HCT116 (cell line): ENCODE measurements around the gene UTP18. TPM values are rescaled to one million over a fixed set of nuclear protein-coding genes. Genes with fewer than 3 reads are reported as not detected.

ENCODE experiments used
- ATAC-seq: fragments of 200-7000 bp; cut with Tn5 transposase; 2 replicates; pipeline ENCODE4 v1.9.1; 2020; ENCODE audit warnings: mild to moderate bottlenecking, moderate library complexity
- BruUV-seq: library from RNA; stranded (reverse); fragments of 400-500 nt; replicated peaks from 2 replicates; lab custom pipeline; 2021; lab: Mats Ljungman, UMichigan
- CTCF ChIA-PET: fragments of 300-600 bp; sonication (Branson Sonifier 250); formaldehyde crosslinking; loops from one replicate; lab custom pipeline; 2021; ENCODE audit warnings: antibody characterized with exemption; lab: Charles Lee
- POLR2A ChIA-PET: fragments of 300-600, 350-600 bp; sonication (Branson Sonifier 250); formaldehyde crosslinking; loops from one replicate; lab custom pipeline; 2021; ENCODE audit warnings: antibody characterized with exemption; lab: Charles Lee
- RAD21 ChIA-PET, 2 experiments: fragments of 300-600 bp; sonication (Branson Sonifier 250); formaldehyde crosslinking; loops; one replicate each; lab custom pipeline; 2023; ENCODE audit warnings: low total read pairs in 2 of 2; ENCODE audit not compliant: uncharacterized antibody in 2 of 2, unreplicated experiment in 2 of 2, low non-redundant PET in 1 of 2; lab: Charles Lee
- DNase-seq: peaks from one replicate; pipeline ENCODE4 v3.0.0-alpha.2; 2010; ENCODE audit warnings: low read depth, low spot score
- H2AFZ ChIP-seq: fragments of 200-600 bp; shearing (Covaris generic), sonication (generic); 2 replicates; pipeline ENCODE4 v1.6.1; 2017; ENCODE audit warnings: low read depth, mixed run types, mixed read lengths, antibody characterized with exemption, low read length; ENCODE audit not compliant: poor library complexity, severe bottlenecking
- H3K27ac ChIP-seq: 2 replicates; pipeline ENCODE4 v1.5.1; 2012; ENCODE audit warnings: low read depth, low read length
- H3K27me3 ChIP-seq: fragments of 200-600 bp; sonication (generic); 2 replicates; pipeline ENCODE4 v1.6.1; 2016; ENCODE audit warnings: mixed run types, low read length, mixed read lengths; ENCODE audit not compliant: insufficient read depth
- H3K36me3 ChIP-seq, 2 experiments: fragments of 200-500 bp in 1 of 2; fragments of 200-600 bp in 1 of 2; sonication (Bioruptor generic) in 1 of 2; sonication (generic) in 1 of 2; 2 replicates each; pipeline versions ENCODE4 v1.5.1 to v1.6.1; 2014 to 2016; ENCODE audit warnings: low read length in 2 of 2, inconsistent platforms in 1 of 2, mixed read lengths in 1 of 2, mixed run types in 1 of 2; ENCODE audit not compliant: insufficient read depth in 2 of 2, control insufficient read depth in 1 of 2
- H3K4me1 ChIP-seq, 2 experiments: fragments of 200-600 bp in 1 of 2; sonication (generic) in 1 of 2; 2 replicates each; pipeline versions ENCODE4 v1.5.1 to v1.6.1; 2012 to 2017; ENCODE audit warnings: low read length in 2 of 2, inconsistent platforms in 1 of 2, mild to moderate bottlenecking in 1 of 2, mixed read lengths in 1 of 2, mixed run types in 1 of 2, moderate library complexity in 1 of 2; ENCODE audit not compliant: insufficient read depth in 2 of 2, control insufficient read depth in 1 of 2
- H3K4me2 ChIP-seq: fragments of 200-600 bp; sonication (generic); 2 replicates; pipeline ENCODE4 v1.6.1; 2017; ENCODE audit warnings: mixed run types, low read length, mixed read lengths
- H3K4me3 ChIP-seq, 2 experiments: fragments of 200-600 bp in 1 of 2; sonication (generic) in 1 of 2; replicated peaks in 1 of 2; 2 replicates each; pipeline ENCODE4 v1.5.1; 2011 to 2016; ENCODE audit warnings: low read length in 2 of 2, control low read depth in 1 of 2, low read depth in 1 of 2, mild to moderate bottlenecking in 1 of 2, mixed read lengths in 1 of 2, mixed run types in 1 of 2
- H3K79me2 ChIP-seq: fragments of 200-600 bp; sonication (generic); 2 replicates; pipeline ENCODE4 v1.6.1; 2017; ENCODE audit warnings: mild to moderate bottlenecking, mixed run types, low read length, moderate library complexity, mixed read lengths; ENCODE audit not compliant: insufficient read depth
- H3K9ac ChIP-seq: fragments of 200-600 bp; sonication (generic); 2 replicates; pipeline ENCODE4 v1.6.1; 2016; ENCODE audit warnings: low read length, mixed read lengths
- H3K9me2 ChIP-seq: fragments of 200-600 bp; sonication (generic), shearing (Covaris generic); 2 replicates; pipeline ENCODE4 v1.6.1; 2017; ENCODE audit warnings: mixed run types, mild to moderate bottlenecking, moderate library complexity; ENCODE audit not compliant: insufficient read depth
- H3K9me3 ChIP-seq, 2 experiments: fragments of 200-500 bp in 1 of 2; fragments of 200-600 bp in 1 of 2; sonication (Bioruptor generic) in 1 of 2; sonication (generic) in 1 of 2; 2 replicates each; pipeline ENCODE4 v1.6.1; 2014 to 2017; ENCODE audit warnings: low read length in 2 of 2, mixed read lengths in 2 of 2, inconsistent platforms in 1 of 2, low read depth in 1 of 2, mild to moderate bottlenecking in 1 of 2, mixed run types in 1 of 2, moderate library complexity in 1 of 2; ENCODE audit not compliant: control insufficient read depth in 1 of 2, insufficient read depth in 1 of 2
- H4K20me1 ChIP-seq: fragments of 200-600 bp; sonication (generic), shearing (Covaris generic); 2 replicates; pipeline ENCODE4 v1.6.1; 2017; ENCODE audit warnings: mixed run types, mild to moderate bottlenecking, moderate library complexity; ENCODE audit not compliant: insufficient read depth
- ATF3 ChIP-seq: IDR thresholded peaks from 2 replicates; pipeline ENCODE4 v1.6.1; 2012
- CEBPB ChIP-seq: IDR thresholded peaks from 2 replicates; pipeline ENCODE4 v1.6.1; 2012; ENCODE audit warnings: low read depth
- EGR1 ChIP-seq: IDR thresholded peaks from 2 replicates; pipeline ENCODE4 v1.6.1; 2012; ENCODE audit warnings: low read depth
- ELF1 ChIP-seq: IDR thresholded peaks from 2 replicates; pipeline ENCODE4 v1.6.1; 2012; ENCODE audit warnings: low read depth, borderline replicate concordance
- EZH2 ChIP-seq: fragments of 200-600 bp; sonication (generic); IDR thresholded peaks from 2 replicates; pipeline ENCODE4 v1.6.1; 2017; ENCODE audit warnings: antibody characterized with exemption, mixed run types
- EZH2phosphoT487 ChIP-seq: fragments of 200-600 bp; IDR thresholded peaks from 2 replicates; pipeline ENCODE4 v1.6.1; 2018; ENCODE audit warnings: antibody characterized with exemption, borderline replicate concordance
- FOSL1 ChIP-seq: IDR thresholded peaks from 2 replicates; pipeline ENCODE4 v1.6.1; 2012; ENCODE audit warnings: low read depth
- JUND ChIP-seq: IDR thresholded peaks from 2 replicates; pipeline ENCODE4 v1.6.1; 2012
- MAX ChIP-seq: IDR thresholded peaks from 2 replicates; pipeline ENCODE4 v1.6.1; 2012
- POLR2AphosphoS5 ChIP-seq: IDR thresholded peaks from 2 replicates; pipeline ENCODE4 v1.6.1; 2011; ENCODE audit warnings: mild to moderate bottlenecking, low read depth, low read length, moderate library complexity
- RAD21 ChIP-seq: IDR thresholded peaks from 2 replicates; pipeline ENCODE4 v1.6.1; 2012; ENCODE audit warnings: low read depth, mild to moderate bottlenecking
- REST ChIP-seq: IDR thresholded peaks from 2 replicates; pipeline ENCODE4 v1.6.1; 2012; ENCODE audit warnings: low read depth
- SP1 ChIP-seq: IDR thresholded peaks from 2 replicates; pipeline ENCODE4 v1.6.1; 2012; ENCODE audit warnings: low read depth
- SRF ChIP-seq: IDR thresholded peaks from 2 replicates; pipeline ENCODE4 v1.6.1; 2012; ENCODE audit warnings: low read depth
- TCF7L2 ChIP-seq: IDR thresholded peaks from 2 replicates; pipeline ENCODE4 v1.7.0; 2011; ENCODE audit warnings: borderline replicate concordance, inconsistent platforms; ENCODE audit not compliant: insufficient read depth, insufficient read length; ENCODE audit errors: extremely low read depth
- YY1 ChIP-seq: IDR thresholded peaks from 2 replicates; pipeline ENCODE4 v1.6.1; 2011; ENCODE audit warnings: low read length, low read depth, moderate library complexity, mild to moderate bottlenecking; ENCODE audit not compliant: insufficient replicate concordance; ENCODE audit errors: extremely low read depth
- ZFX ChIP-seq: fragments of 450-650 bp; IDR thresholded peaks from 2 replicates; pipeline ENCODE4 v1.6.1; 2017
- ZNF274 ChIP-seq: fragments of 200-500 bp; sonication (Bioruptor generic); IDR thresholded peaks from 2 replicates; pipeline ENCODE4 v1.6.1; 2014; ENCODE audit warnings: mild to moderate bottlenecking, low read depth, low read length, inconsistent platforms
- intact Hi-C: fragments of 100-400 bp; cut with micrococcal nuclease; formaldehyde crosslinking; loops from 2 replicates; pipeline ENCODE4 v1.10.0; 2022
- total RNA-seq: library from RNA; stranded (reverse); gene quantifications from one replicate; pipeline ENCODE4 v1.2.1, GENCODE V29; 2021; ENCODE audit not compliant: unreplicated experiment

UTP18 gene
- total RNA-seq, 1 experiment from 2014 or later = 92.6 TPM

- CTCF ChIA-PET = no interaction called here
- BruUV-seq = no TSS peak
- POLR2A ChIA-PET = no interaction called here
Observed at GRCh38 chr17:51279183-51279582, 18.8 kb downstream of the UTP18 start.

More at GRCh38 chr17:51279183-51279582, 18.8 kb downstream of the UTP18 start:
- Histone ChIP-seq H3K9me2 (no peaks in the 10 kb centered on the region), H3K27me3 (no peaks in the 10 kb centered on the region), H2AFZ (no peak overlapping the region), H3K9ac (no peak overlapping the region), H3K4me1 (no peaks in the 10 kb centered on the region), H4K20me1 (no peaks in the 10 kb centered on the region), H3K4me3 (no peak overlapping the region)
- RAD21 ChIA-PET = no interaction called here
- DNase-seq = no peak
- TF ChIP-seq REST (no peak), TCF7L2 (no peak), EGR1 (no peak), EZH2phosphoT487 (no peak), CEBPB (no peak), SP1 (no peak), RAD21 (no peak), JUND (no peak), YY1 (no peak), EZH2 (no peak), SRF (no peak), FOSL1 (no peak), ELF1 (no peak), ATF3 (no peak), POLR2AphosphoS5 (no peak), ZNF274 (no peak), MAX (no peak), ZFX (no peak)
- TF ChIP-seq, all 23 proteins: peak for 0
- no peak for ATAC-seq
- Histone ChIP-seq H3K36me3 (peaks cover 60 to 74% of the 10 kb centered on the region in 2 experiments), H3K79me2 (peaks cover 14% of the 10 kb centered on the region), H3K9me3 (no peaks in the 10 kb centered on the region), H3K4me2 (no peak overlapping the region), H3K27ac (no peak overlapping the region)
- intact Hi-C loops = no loop called here
